Neural progenitor cell (in vitro differentiated cells): ENCODE measurements around the gene HYCC2.

Source experiments
- CTCF ChIP-seq: fragments of 200-600 bp; sonication (generic); IDR thresholded peaks from 2 replicates; pipeline ENCODE4 v1.5.1; 2017; ENCODE audit warnings: antibody characterized with exemption, mild to moderate bottlenecking
- EZH2phosphoT487 ChIP-seq: fragments of 200-600 bp; sonication (generic); IDR thresholded peaks from 2 replicates; pipeline ENCODE4 v1.6.1; 2017; ENCODE audit warnings: antibody characterized with exemption

DNA sequence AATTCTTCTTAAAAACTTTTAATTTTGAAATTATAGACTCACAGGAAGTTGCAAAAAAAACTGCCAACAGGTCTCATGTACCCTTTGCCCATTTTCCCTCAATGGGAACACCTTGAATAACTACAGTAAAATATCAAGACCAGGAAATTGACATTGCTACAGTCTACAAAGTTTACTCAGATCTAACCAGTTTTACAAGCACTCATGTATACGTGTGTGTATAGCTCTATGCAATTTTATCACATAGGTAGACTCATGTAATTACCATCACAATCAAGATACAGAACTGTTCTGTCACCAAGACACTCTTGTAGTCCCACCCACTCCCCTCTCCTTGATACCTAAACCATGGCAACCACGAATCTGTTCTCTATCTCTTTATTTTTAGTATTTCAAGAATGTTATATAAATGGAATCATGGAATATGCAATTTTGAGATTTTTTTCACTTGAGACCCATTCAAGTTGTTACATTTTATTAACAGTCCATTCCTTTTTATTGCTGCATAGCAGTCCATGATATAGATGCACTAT lies 6.6 kb downstream of the HYCC2 start:
- TF ChIP-seq CTCF (no peak), EZH2phosphoT487 (no peak)
